CD14-positive monocyte (primary cell): Measurements from ENCODE around the gene TMEM101. TPM values are rescaled to one million over a fixed set of nuclear protein-coding genes. Genes with fewer than 3 reads are reported as not detected.

Experiments used
- DNase-seq, 3 donors: peaks; one replicate each; pipeline ENCODE4 v3.0.0-alpha.2; 2011 to 2022
- H2AFZ ChIP-seq: 2 replicates; pipeline ENCODE4 v1.6.0; 2012; ENCODE audit warnings: mild to moderate bottlenecking, low read depth, low read length, inconsistent platforms; ENCODE audit not compliant: insufficient read depth, poor library complexity, severe bottlenecking
- H3K27ac ChIP-seq, 2 donors: 1 replicate in 1 of 2; 2 replicates in 1 of 2; pipeline ENCODE4 v1.5.1; 2012 to 2013; ENCODE audit warnings: low read length in 2 of 2, control low read depth in 1 of 2, inconsistent platforms in 1 of 2, low read depth in 1 of 2, mild to moderate bottlenecking in 1 of 2
- H3K27me3 ChIP-seq, 2 donors: one replicate each; pipeline versions ENCODE4 v1.6.0 to v1.6.1; 2011 to 2013; ENCODE audit warnings: low read length in 2 of 2; ENCODE audit not compliant: control insufficient read depth in 2 of 2, insufficient read depth in 2 of 2
- H3K36me3 ChIP-seq, 2 donors: replicated peaks in 1 of 2; 1 replicate in 1 of 2; 2 replicates in 1 of 2; pipeline versions ENCODE4 v1.5.1 to v1.6.1; 2012 to 2013; ENCODE audit warnings: low read length in 2 of 2, control low read depth in 1 of 2, inconsistent platforms in 1 of 2, mild to moderate bottlenecking in 1 of 2; ENCODE audit not compliant: insufficient read depth in 2 of 2, control insufficient read depth in 1 of 2
- H3K4me1 ChIP-seq, 2 donors: 1 replicate in 1 of 2; 2 replicates in 1 of 2; pipeline versions ENCODE4 v1.5.1 to v1.6.1; 2012 to 2013; ENCODE audit warnings: low read length in 2 of 2, control low read depth in 1 of 2, inconsistent platforms in 1 of 2, mild to moderate bottlenecking in 1 of 2, moderate library complexity in 1 of 2; ENCODE audit not compliant: insufficient read depth in 2 of 2, control insufficient read depth in 1 of 2
- H3K4me2 ChIP-seq: replicated peaks from 2 replicates; pipeline ENCODE3; 2012; ENCODE audit warnings: low read length, moderate library complexity, mild to moderate bottlenecking; ENCODE audit not compliant: poor library complexity, severe bottlenecking; ENCODE audit errors: extremely low read depth
- H3K4me3 ChIP-seq, 3 experiments: fragments of 200-600 bp in 1 of 3; sonication (generic) in 1 of 3; replicated peaks in 1 of 3; 1 replicate in 2 of 3; 2 replicates in 1 of 3; pipeline ENCODE4 v1.5.1; 2011 to 2013; ENCODE audit warnings: low read length in 3 of 3, mild to moderate bottlenecking in 3 of 3, control low read depth in 2 of 3, low read depth in 2 of 3, inconsistent platforms in 1 of 3, moderate library complexity in 1 of 3
- H3K79me2 ChIP-seq: 2 replicates; pipeline ENCODE4 v1.6.0; 2012; ENCODE audit warnings: mild to moderate bottlenecking, control low read depth, inconsistent platforms, low read length, moderate library complexity; ENCODE audit not compliant: insufficient read depth
- H3K9ac ChIP-seq: 2 replicates; pipeline ENCODE4 v1.6.0; 2017; ENCODE audit warnings: low read length, mild to moderate bottlenecking; ENCODE audit not compliant: insufficient read depth, poor library complexity, severe bottlenecking
- H3K9me3 ChIP-seq, 2 donors: replicated peaks in 1 of 2; 1 replicate in 1 of 2; 2 replicates in 1 of 2; pipeline versions ENCODE4 v1.5.1 to v1.6.1; 2012 to 2013; ENCODE audit warnings: low read length in 2 of 2, control low read depth in 1 of 2; ENCODE audit not compliant: control insufficient read depth in 1 of 2, insufficient read depth in 1 of 2
- H4K20me1 ChIP-seq: 2 replicates; pipeline ENCODE4 v1.6.0; 2012; ENCODE audit warnings: mild to moderate bottlenecking, low read length, control low read depth, moderate library complexity; ENCODE audit not compliant: insufficient read depth
- H3K27ac Mint-ChIP-seq, 7 donors: one replicate each; pipeline ENCODE4 v1.8.0; 2020; ENCODE audit warnings: mild to moderate bottlenecking in 7 of 7, mixed read lengths in 7 of 7, moderate library complexity in 6 of 7, inconsistent platforms in 2 of 7
- H3K27me3 Mint-ChIP-seq, 3 donors: one replicate each; pipeline ENCODE4 v1.8.0; 2021 to 2022; ENCODE audit warnings: low read depth in 3 of 3, mild to moderate bottlenecking in 3 of 3, mixed read lengths in 3 of 3, moderate library complexity in 3 of 3, inconsistent platforms in 1 of 3
- H3K36me3 Mint-ChIP-seq, 2 donors: one replicate each; pipeline ENCODE4 v1.8.0; 2020; ENCODE audit warnings: mixed read lengths in 2 of 2, inconsistent platforms in 1 of 2, mild to moderate bottlenecking in 1 of 2
- H3K4me1 Mint-ChIP-seq: one replicate; pipeline ENCODE4 v1.8.0; 2020; ENCODE audit warnings: mild to moderate bottlenecking, mixed read lengths
- H3K4me3 Mint-ChIP-seq, 2 donors: one replicate each; pipeline ENCODE4 v1.8.0; 2020; ENCODE audit warnings: mild to moderate bottlenecking in 2 of 2, mixed read lengths in 2 of 2, moderate library complexity in 1 of 2
- H3K9me3 Mint-ChIP-seq, 7 donors: one replicate each; pipeline ENCODE4 v1.8.0; 2020 to 2022; ENCODE audit warnings: mixed read lengths in 7 of 7, mild to moderate bottlenecking in 6 of 7, moderate library complexity in 6 of 7, inconsistent platforms in 2 of 7
- WGBS: methylation state at CpG from one replicate; pipeline ENCODE4 v1.1.5; 2013; ENCODE audit warnings: missing lambda C conversion rate; ENCODE audit not compliant: insufficient coverage; 5-methylcytosine and 5-hydroxymethylcytosine counted together
- intact Hi-C, 2 donors: fragments of 100-400 bp; cut with micrococcal nuclease; formaldehyde crosslinking; loops; one replicate each; pipeline versions ENCODE4 v1.15.0 to v1.15.1; 2023
- polyA plus RNA-seq, 3 donors: library from polyadenylated mRNA; depleted of rRNA in 1 of 3; unstranded in 2 of 3; stranded (reverse) in 1 of 3; fragments of 300-500 nt in 2 of 3; fragments of >200 nt in 1 of 3; fragmentation: Illumina TruSeq in 2 of 3; gene quantifications; 1 replicate in 2 of 3; 2 replicates in 1 of 3; pipeline ENCODE4 v1.2.3, GENCODE V29; 2012 to 2021
- TF ChIP-seq, protein P1 (sequence below): fragments of 200-600 bp; IDR thresholded peaks from one replicate; pipeline ENCODE4 v1.8.0; 2022; ENCODE audit warnings: antibody characterized with exemption, mild to moderate bottlenecking

The TMEM101 gene
- polyA plus RNA-seq, 3 donors, result 17.3 to 41.4 (median 33.6) TPM

GRCh38 chr17:44010966-44011647, 3.7 kb downstream of the TMEM101 start:
- Mint-ChIP-seq H3K9me3 (peaks cover 0 to 3% (median 0%) of the 10 kb centered on the region in 7 donors), H3K4me1 (peaks cover 45% of the 10 kb centered on the region), H3K27me3 (peaks cover 6 to 10% (median 8%) of the 10 kb centered on the region in 3 donors), H3K27ac (peak overlapping the region in 2 of 7 donors; percentile 11 to 54), H3K4me3 (no peak overlapping the region), H3K36me3 (peaks cover 28 to 33% of the 10 kb centered on the region in 2 donors)
- peaks cover 0 to 2% of the 10 kb centered on the region in 2 donors for H3K27me3 ChIP-seq
- H3K4me2 ChIP-seq, result no peak overlapping the region
- H4K20me1 ChIP-seq, result peaks cover 5% of the 10 kb centered on the region
- TF ChIP-seq, protein P1, sequence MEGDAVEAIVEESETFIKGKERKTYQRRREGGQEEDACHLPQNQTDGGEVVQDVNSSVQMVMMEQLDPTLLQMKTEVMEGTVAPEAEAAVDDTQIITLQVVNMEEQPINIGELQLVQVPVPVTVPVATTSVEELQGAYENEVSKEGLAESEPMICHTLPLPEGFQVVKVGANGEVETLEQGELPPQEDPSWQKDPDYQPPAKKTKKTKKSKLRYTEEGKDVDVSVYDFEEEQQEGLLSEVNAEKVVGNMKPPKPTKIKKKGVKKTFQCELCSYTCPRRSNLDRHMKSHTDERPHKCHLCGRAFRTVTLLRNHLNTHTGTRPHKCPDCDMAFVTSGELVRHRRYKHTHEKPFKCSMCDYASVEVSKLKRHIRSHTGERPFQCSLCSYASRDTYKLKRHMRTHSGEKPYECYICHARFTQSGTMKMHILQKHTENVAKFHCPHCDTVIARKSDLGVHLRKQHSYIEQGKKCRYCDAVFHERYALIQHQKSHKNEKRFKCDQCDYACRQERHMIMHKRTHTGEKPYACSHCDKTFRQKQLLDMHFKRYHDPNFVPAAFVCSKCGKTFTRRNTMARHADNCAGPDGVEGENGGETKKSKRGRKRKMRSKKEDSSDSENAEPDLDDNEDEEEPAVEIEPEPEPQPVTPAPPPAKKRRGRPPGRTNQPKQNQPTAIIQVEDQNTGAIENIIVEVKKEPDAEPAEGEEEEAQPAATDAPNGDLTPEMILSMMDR, result no peak
- H3K4me3 ChIP-seq, result no peak overlapping the region
- no peak overlapping the region for H2AFZ ChIP-seq
- no peaks in the 10 kb centered on the region for H3K9me3 ChIP-seq
- H3K4me1 ChIP-seq, result peaks cover 34 to 43% of the 10 kb centered on the region in 2 donors
- no peak for DNase-seq
- no peak overlapping the region for H3K27ac ChIP-seq
- intact Hi-C loops, result no loop called here
- WGBS, result 69% methylated on average over 4 of the region's 4 CpGs
- peaks cover 14% of the 10 kb centered on the region for H3K79me2 ChIP-seq
- H3K36me3 ChIP-seq, result peaks cover 12 to 32% of the 10 kb centered on the region in 2 donors
- no peak overlapping the region for H3K9ac ChIP-seq

GRCh38 chr17:44008205-44008909, 6.4 kb downstream of the TMEM101 start:
- Histone ChIP-seq H3K79me2 (peaks cover under 1% of the 10 kb centered on the region), H3K27ac (peak overlapping the region; percentile 51 to 76), H3K9ac (peak overlapping the region; percentile 68), H3K4me3 (peak overlapping the region in 1 of 3 experiments; percentile 80), H3K36me3 (peaks cover 12 to 32% of the 10 kb centered on the region in 2 donors), H3K4me1 (peaks cover 41 to 47% of the 10 kb centered on the region in 2 donors), H2AFZ (peak overlapping the region; percentile 90), H3K4me2 (peak overlapping the region; percentile 96), H3K9me3 (peaks cover 0 to 7% of the 10 kb centered on the region in 2 donors), H3K27me3 (peaks cover 20 to 29% of the 10 kb centered on the region in 2 donors), H4K20me1 (peaks cover 12% of the 10 kb centered on the region)
- peaks cover 43% of the 10 kb centered on the region for H3K4me1 Mint-ChIP-seq
- TF ChIP-seq, protein P1, result no peak
- H3K27ac Mint-ChIP-seq, result peak overlapping the region in 6 of 7 donors; percentile 79 to 92 (median 84)
- DNase-seq, result no peak
- 90% methylated on average over 3 of the region's 6 CpGs for WGBS
- peaks cover 0 to 17% (median 5%) of the 10 kb centered on the region in 7 donors for H3K9me3 Mint-ChIP-seq
- peaks cover 28 to 37% (median 33%) of the 10 kb centered on the region in 3 donors for H3K27me3 Mint-ChIP-seq
- intact Hi-C loops, result loop anchor here in 1 of 2 donors (5.0 kb wide), 1 partner anchor 34 kb away; no protein-coding TSS in a partner anchor
- peaks cover 26 to 33% of the 10 kb centered on the region in 2 donors for H3K36me3 Mint-ChIP-seq
- peak overlapping the region; percentile 86 to 94 for H3K4me3 Mint-ChIP-seq
